NCI-H524 (cell line): ENCODE data around the gene TOGARAM2.
A peak's percentile ranks its signal among the peaks of the same experiment; 100 is the strongest.

Experiments
- DNase-seq, 2 experiments: peaks; one replicate each; lab custom pipeline; 2025; lab: John Stamatoyannopoulos, UW

The TOGARAM2 gene

GRCh38 chr2:29023188-29023587 lies 42.1 kb downstream of the TOGARAM2 start:
- DNase-seq, result no peak

GRCh38 chr2:29024882-29025430 lies 43.9 kb downstream of the TOGARAM2 start:
- DNase-seq, result no peak

- no peak for DNase-seq
Measured at GRCh38 chr2:29025711-29026110, 44.6 kb downstream of the TOGARAM2 start.

DNA sequence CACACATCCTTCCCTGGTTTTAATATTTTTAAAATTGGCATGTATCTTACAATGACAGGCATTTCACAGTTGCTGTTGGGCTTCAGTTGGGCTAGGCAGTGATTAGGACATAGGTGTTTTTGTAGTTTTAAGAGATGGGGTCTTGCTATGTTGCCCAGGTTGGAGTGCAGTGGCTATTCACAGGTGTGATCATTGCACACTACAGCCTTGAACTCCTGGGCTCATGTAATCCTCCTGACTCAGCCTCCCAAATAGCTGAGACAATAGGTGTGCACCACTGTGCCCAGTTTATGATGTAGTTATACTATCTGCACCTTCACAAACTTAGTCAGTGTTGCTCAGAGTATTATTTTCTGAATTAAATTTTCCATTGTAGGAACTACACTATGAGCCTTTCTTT lies 49.9 kb downstream of the TOGARAM2 start:
- DNase-seq, result no peak

- DNase-seq, result no peak
Measured at GRCh38 chr2:29032189-29032588, 51.1 kb downstream of the TOGARAM2 start.

DNA sequence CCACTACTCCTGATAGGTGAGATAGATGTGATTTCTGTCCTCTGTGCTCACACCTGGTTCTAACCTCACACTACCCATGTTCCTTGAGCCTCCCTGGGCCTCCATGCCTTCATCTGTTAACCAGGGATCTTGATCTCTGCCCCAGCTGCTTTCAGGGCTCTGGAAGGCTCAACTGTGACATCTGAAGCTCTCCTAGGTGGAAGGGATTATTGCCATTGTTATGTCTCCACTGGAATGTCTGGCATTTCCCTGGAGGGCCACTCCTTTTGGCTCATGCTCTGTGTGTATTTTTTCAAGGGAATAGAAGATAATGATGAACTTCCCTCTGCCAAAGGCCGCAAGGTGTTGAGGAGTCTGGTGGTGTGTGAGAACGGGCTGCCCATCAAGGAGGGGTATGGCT lies 52.1 kb downstream of the TOGARAM2 start:
- no peak for DNase-seq

DNA sequence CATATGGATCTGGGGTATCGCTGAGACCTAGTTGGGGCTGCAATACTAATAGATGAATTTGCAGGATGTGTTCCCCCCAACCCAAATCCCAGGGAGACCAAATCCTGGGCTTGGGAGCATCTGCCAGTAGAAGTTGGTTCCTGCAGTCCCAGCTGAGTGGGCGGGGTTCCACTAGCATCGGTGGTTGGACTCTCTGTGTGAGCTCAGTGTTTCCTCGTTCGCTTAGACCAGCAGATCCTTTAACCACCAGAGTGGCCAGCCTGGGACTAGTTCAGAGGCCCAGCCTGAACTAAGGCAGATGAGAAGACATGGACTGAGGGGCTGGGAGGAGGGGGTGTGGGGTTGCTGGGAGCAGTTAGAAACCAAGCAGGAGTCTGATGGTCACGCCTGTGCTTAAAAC lies 52.6 kb downstream of the TOGARAM2 start:
- DNase-seq, result no peak

- no peak for DNase-seq
Measured at GRCh38 chr2:29035016-29035745, 54.1 kb downstream of the TOGARAM2 start.

DNA sequence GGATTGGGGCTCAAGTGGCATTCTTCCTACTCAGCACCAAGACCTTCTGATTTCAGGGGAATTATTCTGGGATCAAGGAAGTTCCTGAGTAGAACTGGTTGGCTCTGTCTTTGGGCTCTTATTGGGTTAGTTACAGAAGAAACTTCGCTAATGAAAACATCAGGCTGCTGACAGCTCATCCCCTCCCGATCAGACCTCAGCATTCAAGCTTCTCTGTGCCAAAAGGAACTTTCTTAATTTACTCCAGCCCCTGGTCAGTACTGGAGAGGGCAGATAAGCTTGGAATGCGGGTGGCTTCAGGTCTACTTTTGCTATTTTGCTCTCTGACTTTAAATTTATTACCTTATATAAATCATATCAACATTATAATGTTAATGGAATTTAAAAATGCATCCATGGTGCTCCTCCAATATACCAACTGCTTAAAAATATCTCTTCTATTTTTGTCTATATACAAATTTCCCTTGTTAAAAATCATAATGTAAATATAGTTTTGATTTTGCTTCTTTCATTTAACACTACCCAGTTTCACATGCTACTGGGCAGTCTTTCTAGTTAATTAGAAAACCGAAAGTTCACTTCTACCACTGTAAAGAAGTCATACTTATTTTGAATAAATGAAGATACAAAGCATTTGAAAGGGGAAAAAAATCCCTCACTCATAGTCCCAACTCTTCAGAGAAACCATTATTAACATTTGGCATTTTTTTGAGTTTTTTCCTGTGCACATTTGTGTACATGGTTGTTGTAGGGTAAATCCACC lies 58.8 kb downstream of the TOGARAM2 start:
- no peak for DNase-seq

DNA sequence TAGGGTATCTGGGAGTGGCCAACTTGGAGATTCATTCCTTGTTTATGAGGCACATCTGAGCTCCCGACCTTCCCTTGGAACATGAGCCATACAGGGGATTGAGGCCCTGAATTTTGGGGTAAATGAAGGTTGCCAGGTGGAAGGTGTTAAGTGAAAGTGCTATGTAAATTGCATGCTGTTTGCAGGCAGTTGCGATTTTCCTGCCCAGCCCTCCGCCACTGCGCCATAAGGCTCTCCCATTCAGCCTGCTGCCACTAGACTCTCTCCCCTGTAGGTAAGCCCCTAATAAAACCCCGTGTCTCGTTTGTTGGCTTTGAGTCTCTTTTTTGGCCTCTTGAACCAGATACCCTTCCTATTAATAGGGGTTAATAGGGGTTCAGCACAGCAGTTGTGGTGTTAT lies 59.5 kb downstream of the TOGARAM2 start:
- DNase-seq, result peak; percentile 61 to 81

DNA sequence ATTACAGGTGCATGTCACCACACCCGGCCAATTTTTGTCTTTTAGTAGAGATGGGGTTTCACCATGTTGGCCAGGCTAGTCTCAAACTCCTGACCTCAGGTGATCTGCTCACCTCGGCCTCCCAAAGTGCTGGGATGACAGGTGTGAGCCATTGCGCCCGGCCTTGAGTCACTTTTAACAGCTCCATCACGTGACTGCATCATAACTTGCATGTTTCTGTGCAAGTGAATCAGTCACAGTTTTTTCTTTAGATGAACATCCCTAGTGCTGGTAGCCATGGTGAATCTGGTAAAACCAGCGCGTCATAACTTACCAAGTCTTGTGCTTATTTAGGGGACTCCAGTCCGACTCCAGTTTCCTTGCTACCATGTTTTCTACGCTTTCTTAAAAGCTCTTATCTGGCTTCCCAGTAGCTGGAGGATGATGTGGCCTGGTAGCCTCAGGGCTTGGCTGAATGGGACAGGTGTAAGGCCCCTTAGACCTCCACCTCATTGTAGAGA lies 60.1 kb downstream of the TOGARAM2 start:
- no peak for DNase-seq

- peak; percentile 91 to 97 for DNase-seq
Measured at GRCh38 chr2:29042561-29043075, 61.5 kb downstream of the TOGARAM2 start.

DNA sequence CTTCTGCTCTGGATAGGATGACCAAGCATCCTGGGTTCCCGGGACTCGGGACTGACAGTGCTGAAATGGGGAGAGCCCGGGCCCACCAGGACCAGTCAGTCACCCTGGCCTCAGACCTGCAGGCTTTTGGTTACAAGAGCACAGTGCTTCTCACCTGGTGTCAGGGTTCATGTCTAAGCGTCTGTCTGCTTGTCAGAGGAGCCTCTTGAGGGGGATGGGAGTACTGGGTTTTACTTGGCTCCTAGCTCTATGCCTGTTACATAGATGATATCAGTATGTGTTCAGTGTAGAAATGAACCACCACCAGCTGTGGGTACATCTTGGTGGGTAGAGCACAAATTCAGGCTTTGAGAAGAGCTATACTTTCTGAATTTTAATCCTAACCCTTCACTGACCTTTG lies 63.4 kb downstream of the TOGARAM2 start:
- DNase-seq, result no peak

DNA sequence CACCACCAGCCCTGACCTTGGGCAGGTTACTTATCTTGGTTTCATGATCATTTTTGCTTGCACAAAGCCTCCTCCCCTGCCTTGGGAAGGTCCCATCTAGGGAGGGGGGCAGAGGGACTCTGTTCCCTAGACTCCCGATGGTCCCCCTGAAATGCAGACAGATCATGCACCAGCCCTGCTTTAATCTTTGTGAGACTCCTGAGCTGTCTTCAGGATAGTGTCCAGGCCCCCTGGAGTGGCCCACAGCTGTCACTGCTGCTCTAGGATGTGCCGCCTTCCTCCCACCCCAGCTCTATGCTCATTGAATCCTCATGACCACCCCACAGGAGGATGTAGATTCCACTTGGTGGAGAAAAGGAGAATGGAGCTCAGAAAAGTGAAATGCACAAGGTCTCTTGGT lies 65.2 kb downstream of the TOGARAM2 start:
- peak; percentile 37 to 74 for DNase-seq

DNA sequence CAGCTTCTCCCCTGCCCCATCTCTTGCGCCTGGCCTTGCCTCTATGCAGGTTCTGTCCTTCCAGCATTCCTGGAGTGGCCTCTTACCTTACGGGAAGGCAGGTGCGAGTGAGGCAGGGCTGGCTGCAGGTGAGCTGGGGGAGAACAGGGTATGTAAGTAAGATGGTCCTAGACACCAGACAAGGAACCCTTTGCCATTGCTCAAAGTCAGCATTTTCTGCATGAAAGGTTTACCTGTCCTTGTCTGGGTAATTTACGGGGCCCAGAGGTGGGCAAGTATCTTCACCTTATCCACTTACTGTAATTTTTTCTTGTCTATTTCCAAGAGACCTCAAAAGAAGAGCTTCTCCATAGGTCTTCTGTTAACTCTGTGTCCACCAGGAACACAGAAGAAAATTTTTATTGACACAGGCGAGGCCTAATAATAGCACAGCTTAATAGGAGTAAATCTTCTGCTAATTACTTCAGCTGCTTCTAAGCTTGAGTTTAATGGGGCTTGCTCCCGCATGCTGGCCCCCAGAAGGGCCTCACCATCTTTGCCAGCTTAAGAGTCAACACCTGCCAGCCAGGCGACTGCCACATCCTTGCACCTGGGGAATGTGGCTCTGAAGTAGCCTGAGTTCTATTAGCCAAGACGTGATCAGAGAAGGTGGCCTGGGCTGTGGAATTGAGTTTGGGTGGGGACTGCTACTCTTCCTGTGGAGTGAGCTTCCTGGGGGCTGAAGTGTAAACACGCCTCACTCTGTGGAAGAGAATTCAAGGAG lies 66.2 kb downstream of the TOGARAM2 start:
- peak; percentile 89 to 96 for DNase-seq

DNA sequence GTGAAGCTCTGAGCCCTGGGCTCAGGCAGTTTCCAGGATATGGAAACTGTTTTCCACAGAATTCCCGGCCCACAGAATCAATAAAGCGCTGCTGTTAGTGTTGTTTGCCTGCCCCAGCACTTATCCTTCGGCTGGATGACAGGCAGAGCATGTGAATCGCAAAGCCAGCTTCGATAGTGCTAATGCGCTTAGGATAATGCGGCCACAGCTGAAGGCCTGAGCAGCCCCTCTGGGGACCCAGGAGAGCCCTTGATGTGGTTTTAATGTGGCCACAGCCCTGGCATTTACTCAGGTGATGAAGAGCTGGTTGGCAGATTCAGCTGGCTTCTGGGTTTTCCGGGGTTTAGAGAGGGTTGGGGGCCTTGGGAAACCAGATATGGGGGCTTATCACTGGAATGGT lies 69.5 kb downstream of the TOGARAM2 start:
- peak; percentile 86 to 92 for DNase-seq

DNA sequence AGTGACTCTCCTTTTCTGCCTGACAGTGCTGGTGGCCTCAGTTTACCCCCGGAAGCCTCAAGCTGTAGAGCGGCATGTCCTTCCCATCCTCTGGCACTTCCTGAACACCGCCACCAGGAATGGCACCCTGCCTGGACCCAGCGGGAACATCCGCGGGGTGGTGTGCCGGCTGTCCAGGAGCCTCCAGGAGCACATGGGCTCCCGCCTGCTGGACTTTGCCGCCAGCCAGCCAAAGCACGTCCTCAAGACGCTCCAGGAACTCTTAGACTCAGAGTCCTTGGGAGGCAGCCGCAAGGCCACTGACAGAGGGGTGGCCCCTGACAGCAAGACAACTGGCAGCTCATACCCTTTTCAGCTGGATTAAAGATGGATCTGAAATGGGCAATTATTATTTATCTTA lies 70.6 kb downstream of the TOGARAM2 start:
- DNase-seq, result no peak

- DNase-seq, result no peak
Measured at GRCh38 chr2:29052807-29053206, 71.7 kb downstream of the TOGARAM2 start.

DNA sequence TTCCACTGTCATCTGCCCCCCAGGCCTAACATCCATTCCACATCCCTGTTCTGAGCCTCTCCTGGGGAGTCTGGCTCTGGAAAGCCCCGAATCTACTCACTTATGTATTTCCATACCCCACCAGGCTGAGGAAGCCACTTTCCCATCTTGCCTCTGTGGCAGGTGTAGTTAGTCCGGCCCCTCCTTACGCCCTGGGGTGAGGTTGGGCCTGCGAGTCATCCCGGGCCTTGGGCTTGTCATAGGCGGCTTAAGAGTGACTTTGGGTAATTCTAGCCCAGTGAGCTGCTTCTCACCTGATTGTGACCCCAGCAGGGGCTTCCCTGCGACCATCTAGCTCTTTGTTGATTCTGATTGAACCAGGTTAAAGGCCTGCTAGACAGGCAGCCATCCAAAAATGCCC lies 72.1 kb downstream of the TOGARAM2 start:
- no peak for DNase-seq

- DNase-seq, result no peak
Measured at GRCh38 chr2:29053670-29054400, 72.7 kb downstream of the TOGARAM2 start.

DNA sequence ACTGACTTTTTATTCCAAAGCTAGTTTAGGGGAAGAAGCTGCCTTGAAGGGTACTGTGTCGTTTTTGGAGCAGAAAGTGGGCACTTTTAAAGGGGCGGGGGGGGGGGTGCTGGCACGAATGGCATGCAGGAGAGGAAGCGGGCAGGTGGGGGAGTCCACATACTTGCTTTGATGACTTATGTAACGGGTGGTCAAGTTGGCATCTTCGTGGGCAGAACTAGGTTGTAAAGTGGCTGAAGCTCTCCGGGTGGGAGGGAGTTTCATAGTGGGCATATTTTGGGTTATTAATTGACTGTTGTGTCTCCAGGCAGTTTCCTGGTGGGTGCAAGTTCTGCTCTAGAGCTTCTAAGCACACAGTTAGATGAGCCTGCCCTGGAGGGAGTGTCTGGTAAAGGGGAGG lies 73.3 kb downstream of the TOGARAM2 start:
- no peak for DNase-seq
